ENCODE results near the gene FOXP3.

GRCh38 chrX:49284212-49284611 lies 19.7 kb upstream of the FOXP3 start:
- TF ChIP-seq CTCF (IDR thresholded peaks at IDR 0.05) (no peak), POLR2A (IDR thresholded peaks at IDR 0.05) (no peak), EP300 (IDR thresholded peaks at IDR 0.05) (no peak)
